HG03108 (cell line): ENCODE results near the gene OLIG2.

Experiments used
- ATAC-seq: cut with Tn5 transposase; IDR thresholded peaks from one replicate; pipeline ENCODE4 v1.9.1; 2021; ENCODE audit warnings: moderate library complexity; ENCODE audit not compliant: unreplicated experiment

Gene OLIG2

DNA sequence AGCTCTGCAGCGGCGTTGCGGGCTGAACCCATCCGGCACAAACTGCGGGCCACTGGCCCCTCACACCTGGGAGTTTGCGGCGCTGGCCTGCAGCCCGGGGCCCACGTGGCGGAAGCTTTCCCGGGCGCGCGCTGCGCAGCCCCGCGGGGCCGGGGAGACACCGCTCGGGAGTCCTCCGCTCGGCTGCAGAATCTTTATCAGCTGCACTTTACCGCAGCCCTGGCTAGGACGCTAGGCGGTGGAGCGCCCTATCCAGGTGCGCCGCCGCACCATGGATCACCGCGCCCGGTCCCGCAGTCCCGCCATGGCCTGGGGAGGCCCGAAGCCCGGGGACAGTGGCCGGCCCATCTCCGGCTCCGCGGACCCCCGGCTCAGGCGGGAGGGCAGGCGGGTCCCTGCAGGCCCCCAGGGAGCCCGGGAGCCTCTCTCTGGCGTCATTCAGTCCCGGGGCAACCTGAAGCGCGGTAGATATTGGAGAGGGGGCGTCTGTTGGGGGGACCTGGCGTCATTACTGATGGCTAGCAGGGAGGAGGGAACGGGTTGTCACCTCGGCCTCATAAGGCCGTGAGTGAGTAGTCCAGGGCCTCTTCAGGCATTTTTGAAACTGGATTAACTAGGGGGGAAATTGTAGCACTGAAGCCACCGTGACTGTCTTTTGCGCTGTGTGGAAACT lies 5.7 kb upstream of the OLIG2 start:
- ATAC-seq, result no peak

GRCh38 chr21:33020558-33021100 lies 5.1 kb upstream of the OLIG2 start:
- no peak for ATAC-seq

DNA sequence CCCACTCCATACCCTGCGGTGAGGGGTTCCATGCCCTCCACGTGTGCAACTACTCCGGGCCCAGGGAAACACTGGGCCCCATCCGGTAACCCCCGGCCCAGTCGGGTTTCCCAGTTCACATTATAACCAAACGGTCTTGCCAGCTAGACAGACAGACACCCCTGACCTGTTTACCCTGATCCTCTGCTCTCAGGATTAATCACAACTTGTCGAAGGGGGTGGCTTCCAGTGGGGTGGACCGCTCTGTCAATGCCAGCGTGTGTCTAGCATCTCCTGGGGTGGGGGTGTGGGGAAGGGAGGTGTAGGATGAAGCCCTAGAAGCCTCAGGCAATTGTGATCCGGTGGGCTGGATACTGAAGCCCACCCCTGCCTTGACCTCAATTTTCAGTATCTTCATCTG lies 4.6 kb upstream of the OLIG2 start:
- no peak for ATAC-seq

GRCh38 chr21:33021667-33022066 lies 4.1 kb upstream of the OLIG2 start:
- no peak for ATAC-seq

DNA sequence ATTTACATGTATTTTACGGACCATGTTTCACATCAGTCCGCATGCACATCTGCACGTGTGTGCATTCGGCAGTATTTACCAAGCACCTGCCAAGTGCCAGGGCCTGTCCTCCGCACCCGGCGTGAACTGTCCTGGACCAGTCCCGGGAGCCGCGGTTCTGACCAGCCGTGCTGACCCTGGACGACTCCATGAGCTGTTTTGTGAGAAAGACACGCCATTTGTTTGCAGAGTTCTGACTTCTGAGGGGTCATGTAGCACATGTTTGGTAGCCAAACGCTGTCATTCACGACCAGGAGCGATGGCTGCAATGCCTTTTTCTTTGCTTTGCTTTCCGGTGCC lies 3.3 kb upstream of the OLIG2 start:
- ATAC-seq, result no peak

- ATAC-seq, result no peak
These were observed 2.7 kb upstream of the OLIG2 start for GRCh38 chr21:33022828-33023573.

- no peak for ATAC-seq
These were observed 2.0 kb upstream of the OLIG2 start for GRCh38 chr21:33023574-33024200.

DNA sequence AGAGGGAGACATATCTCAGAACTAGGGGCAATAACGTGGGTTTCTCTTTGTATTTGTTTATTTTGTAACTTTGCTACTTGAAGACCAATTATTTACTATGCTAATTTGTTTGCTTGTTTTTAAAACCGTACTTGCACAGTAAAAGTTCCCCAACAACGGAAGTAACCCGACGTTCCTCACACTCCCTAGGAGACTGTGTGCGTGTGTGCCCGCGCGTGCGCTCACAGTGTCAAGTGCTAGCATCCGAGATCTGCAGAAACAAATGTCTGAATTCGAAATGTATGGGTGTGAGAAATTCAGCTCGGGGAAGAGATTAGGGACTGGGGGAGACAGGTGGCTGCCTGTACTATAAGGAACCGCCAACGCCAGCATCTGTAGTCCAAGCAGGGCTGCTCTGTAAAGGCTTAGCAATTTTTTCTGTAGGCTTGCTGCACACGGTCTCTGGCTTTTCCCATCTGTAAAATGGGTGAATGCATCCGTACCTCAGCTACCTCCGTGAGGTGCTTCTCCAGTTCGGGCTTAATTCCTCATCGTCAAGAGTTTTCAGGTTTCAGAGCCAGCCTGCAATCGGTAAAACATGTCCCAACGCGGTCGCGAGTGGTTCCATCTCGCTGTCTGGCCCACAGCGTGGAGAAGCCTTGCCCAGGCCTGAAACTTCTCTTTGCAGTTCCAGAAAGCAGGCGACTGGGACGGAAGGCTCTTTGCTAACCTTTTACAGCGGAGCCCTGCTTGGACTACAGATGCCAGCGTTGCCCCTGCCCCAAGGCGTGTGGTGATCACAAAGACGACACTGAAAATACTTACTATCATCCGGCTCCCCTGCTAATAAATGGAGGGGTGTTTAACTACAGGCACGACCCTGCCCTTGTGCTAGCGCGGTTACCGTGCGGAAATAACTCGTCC lies 1.3 kb upstream of the OLIG2 start:
- no peak for ATAC-seq

DNA sequence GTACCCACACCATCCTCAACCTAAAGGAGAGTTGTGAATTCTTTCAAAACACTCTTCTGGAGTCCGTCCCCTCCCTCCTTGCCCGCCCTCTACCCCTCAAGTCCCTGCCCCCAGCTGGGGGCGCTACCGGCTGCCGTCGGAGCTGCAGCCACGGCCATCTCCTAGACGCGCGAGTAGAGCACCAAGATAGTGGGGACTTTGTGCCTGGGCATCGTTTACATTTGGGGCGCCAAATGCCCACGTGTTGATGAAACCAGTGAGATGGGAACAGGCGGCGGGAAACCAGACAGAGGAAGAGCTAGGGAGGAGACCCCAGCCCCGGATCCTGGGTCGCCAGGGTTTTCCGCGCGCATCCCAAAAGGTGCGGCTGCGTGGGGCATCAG lies 638 bp upstream of the OLIG2 start:
- ATAC-seq, result no peak

- no peak for ATAC-seq
These were observed 716 bp downstream of the OLIG2 start for GRCh38 chr21:33026443-33026858.

DNA sequence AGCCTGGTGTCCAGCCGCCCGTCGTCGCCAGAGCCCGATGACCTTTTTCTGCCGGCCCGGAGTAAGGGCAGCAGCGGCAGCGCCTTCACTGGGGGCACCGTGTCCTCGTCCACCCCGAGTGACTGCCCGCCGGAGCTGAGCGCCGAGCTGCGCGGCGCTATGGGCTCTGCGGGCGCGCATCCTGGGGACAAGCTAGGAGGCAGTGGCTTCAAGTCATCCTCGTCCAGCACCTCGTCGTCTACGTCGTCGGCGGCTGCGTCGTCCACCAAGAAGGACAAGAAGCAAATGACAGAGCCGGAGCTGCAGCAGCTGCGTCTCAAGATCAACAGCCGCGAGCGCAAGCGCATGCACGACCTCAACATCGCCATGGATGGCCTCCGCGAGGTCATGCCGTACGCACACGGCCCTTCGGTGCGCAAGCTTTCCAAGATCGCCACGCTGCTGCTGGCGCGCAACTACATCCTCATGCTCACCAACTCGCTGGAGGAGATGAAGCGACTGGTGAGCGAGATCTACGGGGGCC lies 1.2 kb downstream of the OLIG2 start:
- no peak for ATAC-seq

- no peak for ATAC-seq
These were observed 1.9 kb downstream of the OLIG2 start for GRCh38 chr21:33027401-33028286.

DNA sequence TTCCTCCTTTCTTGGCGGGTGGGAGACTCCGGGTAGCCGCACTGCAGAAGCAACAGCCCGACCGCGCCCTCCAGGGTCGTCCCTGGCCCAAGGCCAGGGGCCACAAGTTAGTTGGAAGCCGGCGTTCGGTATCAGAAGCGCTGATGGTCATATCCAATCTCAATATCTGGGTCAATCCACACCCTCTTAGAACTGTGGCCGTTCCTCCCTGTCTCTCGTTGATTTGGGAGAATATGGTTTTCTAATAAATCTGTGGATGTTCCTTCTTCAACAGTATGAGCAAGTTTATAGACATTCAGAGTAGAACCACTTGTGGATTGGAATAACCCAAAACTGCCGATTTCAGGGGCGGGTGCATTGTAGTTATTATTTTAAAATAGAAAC lies 2.5 kb downstream of the OLIG2 start:
- ATAC-seq, result no peak

- no peak for ATAC-seq
These were observed 3.1 kb downstream of the OLIG2 start for GRCh38 chr21:33028773-33029384.

DNA sequence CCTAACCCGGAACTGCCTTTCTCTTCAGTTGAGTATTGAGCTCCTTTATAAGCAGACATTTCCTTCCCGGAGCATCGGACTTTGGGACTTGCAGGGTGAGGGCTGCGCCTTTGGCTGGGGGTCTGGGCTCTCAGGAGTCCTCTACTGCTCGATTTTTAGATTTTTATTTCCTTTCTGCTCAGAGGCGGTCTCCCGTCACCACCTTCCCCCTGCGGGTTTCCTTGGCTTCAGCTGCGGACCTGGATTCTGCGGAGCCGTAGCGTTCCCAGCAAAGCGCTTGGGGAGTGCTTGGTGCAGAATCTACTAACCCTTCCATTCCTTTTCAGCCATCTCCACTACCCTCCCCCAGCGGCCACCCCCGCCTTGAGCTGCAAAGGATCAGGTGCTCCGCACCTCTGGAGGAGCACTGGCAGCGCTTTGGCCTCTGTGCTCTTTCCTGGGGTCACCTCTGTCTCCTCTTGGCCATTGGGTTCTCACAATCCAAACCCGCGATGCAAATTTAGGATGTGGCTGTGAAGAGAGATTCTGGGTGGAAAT lies 3.7 kb downstream of the OLIG2 start:
- ATAC-seq, result no peak

GRCh38 chr21:33029975-33030461 lies 4.3 kb downstream of the OLIG2 start:
- ATAC-seq, result no peak

- no peak for ATAC-seq
These were observed 4.9 kb downstream of the OLIG2 start for GRCh38 chr21:33030633-33031032.

DNA sequence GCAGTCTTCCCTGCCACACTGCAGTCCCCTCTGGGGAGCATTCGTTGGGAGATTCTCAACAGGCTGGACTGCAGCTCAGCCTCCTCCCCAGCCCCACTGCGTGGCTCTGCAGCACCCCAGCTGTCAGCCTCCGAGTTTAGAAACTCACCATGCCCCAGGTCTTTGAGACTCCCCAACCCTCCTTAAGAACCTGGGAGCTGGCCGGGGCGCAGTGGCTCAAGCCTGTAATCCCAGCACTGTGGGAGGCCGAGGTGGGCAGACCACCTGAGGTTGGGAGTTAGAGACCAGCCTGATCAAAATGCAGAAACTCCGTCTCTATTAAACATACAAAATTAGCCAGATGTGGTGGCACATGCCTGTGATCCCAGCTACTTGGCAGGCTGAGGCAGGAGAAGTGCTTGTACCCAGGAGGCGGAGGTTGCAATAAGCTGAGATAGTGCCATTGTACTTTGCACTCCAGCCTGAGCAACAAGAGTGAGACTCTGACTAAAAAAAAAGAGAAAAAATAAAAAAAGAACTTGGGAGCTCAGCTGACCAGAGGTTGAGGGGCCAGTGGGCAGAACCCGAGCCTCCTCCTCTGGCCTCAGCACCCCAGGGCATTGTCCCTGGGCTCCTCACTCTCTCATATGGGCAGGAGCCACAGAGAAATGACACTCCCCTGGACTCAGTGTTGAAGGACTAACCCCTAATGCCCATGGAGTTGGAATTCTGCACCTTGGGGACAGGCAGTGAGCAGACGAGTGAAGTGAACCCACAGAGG lies 5.6 kb downstream of the OLIG2 start:
- no peak for ATAC-seq
